ENCODE results near the gene FILIP1. TPM values are rescaled to one million over a fixed set of nuclear protein-coding genes. Genes with fewer than 3 reads are reported as not detected.

The FILIP1 gene
- total and polyA plus RNA-seq, 2 of the 4 experiments (the other 2 are of a cell fraction) = under 0.01 to 0.03 TPM

GRCh38 chr6:75344021-75344420 lies 149.6 kb downstream of the FILIP1 start:
- in situ Hi-C loops (cut with MboI; ENCODE audit: low sequenced_read_pairs) = no loop called here
- BruUV-seq (replicated peaks) = no TSS peak

More at GRCh38 chr6:75344021-75344420, 149.6 kb downstream of the FILIP1 start:
- TF ChIP-seq MXI1 (IDR thresholded peaks at IDR 0.05; ENCODE audit: borderline replicate concordance, low read depth, low read length) (no peak), RAD21 (IDR thresholded peaks at IDR 0.05; ENCODE audit: low read length) (no peak), ELK1 (IDR thresholded peaks at IDR 0.05; ENCODE audit: borderline replicate concordance, low read depth, low read length) (no peak), CHD1 (IDR thresholded peaks at IDR 0.05; ENCODE audit: low read depth, low read length) (no peak), BHLHE40 (IDR thresholded peaks at IDR 0.05; ENCODE audit: low read depth, low read length) (no peak), CEBPB (IDR thresholded peaks at IDR 0.05; ENCODE audit: low read depth, low read length) (no peak)
- no peak overlapping the region for H4K8ac ChIP-seq (ENCODE audit: low read depth in 2 of 2, low read length in 2 of 2)
- no peak overlapping the region for H4K91ac ChIP-seq (ENCODE audit: insufficient read depth, low read depth, low read length)
- no peak overlapping the region for H3K56ac ChIP-seq (ENCODE audit: extremely low read depth, insufficient read depth, low read length)
- no peak overlapping the region for H2BK5ac ChIP-seq (ENCODE audit: low read depth, low read length, poor library complexity, severe bottlenecking)
- POLR2A ChIA-PET (ENCODE audit: unreplicated experiment) = no interaction called here
- intact Hi-C loops (cut with micrococcal nuclease) = no loop called here
- dilution Hi-C loops (cut with HindIII; ENCODE audit: low sequenced_read_pairs, unreplicated experiment) = no loop called here
- no peaks in the 10 kb centered on the region; the same call in none of the 2 replicates for H3K27me3 ChIP-seq (ENCODE audit: control insufficient read depth, insufficient read depth, low read length)
- DNase-seq (no peak), ATAC-seq (ENCODE audit: low read depth) (no peak)
- H3K23ac ChIP-seq (ENCODE audit: low read depth, low read length) = no peak overlapping the region
- no peaks in the 10 kb centered on the region for H4K20me1 ChIP-seq (ENCODE audit: insufficient read depth, low read length)
- no peak overlapping the region for H2AFZ ChIP-seq (replicated peaks; ENCODE audit: low read length, poor library complexity)
- no peak overlapping the region for H3K4me3 ChIP-seq (ENCODE audit: insufficient read depth, low read depth, low read length)
- H3K36me3 ChIP-seq (ENCODE audit: control insufficient read depth, insufficient read depth, low read length) = no peaks in the 10 kb centered on the region
- no peak overlapping the region for H3K14ac ChIP-seq (replicated peaks; ENCODE audit: low read depth, low read length)
- no peak overlapping the region for H2AK5ac ChIP-seq (ENCODE audit: low read depth, low read length)
- no peaks in the 10 kb centered on the region for H3K79me1 ChIP-seq (ENCODE audit: low read depth in 1 of 2, low read length in 2 of 2)
- H3K4ac ChIP-seq (ENCODE audit: low read depth, low read length) = no peak overlapping the region
- H3K4me2 ChIP-seq (ENCODE audit: low read depth, low read length) = no peak overlapping the region
- CTCF ChIA-PET = interaction anchor here (0.6 kb wide), 1 partner anchor 69 kb away, joined by 3 read pairs; no protein-coding TSS in a partner anchor
- no peak overlapping the region for H3K18ac ChIP-seq (ENCODE audit: low read depth, low read length)
- H2BK15ac ChIP-seq (ENCODE audit: low read depth, low read length) = no peak overlapping the region
- H4K5ac ChIP-seq (ENCODE audit: low read depth, low read length) = no peak overlapping the region
- no peak overlapping the region for H3K9ac ChIP-seq (ENCODE audit: low read depth, low read length)
- H2BK120ac ChIP-seq (ENCODE audit: low read depth, low read length) = no peak overlapping the region
- H3K9me1 ChIP-seq (ENCODE audit: insufficient read depth, low read length) = no peaks in the 10 kb centered on the region
- no peaks in the 10 kb centered on the region for H3K4me1 ChIP-seq (ENCODE audit: control insufficient read depth, insufficient read depth, low read length)
- no peak overlapping the region for H3K27ac ChIP-seq (ENCODE audit: insufficient read depth, low read length)
- no peak overlapping the region for H2BK20ac ChIP-seq (ENCODE audit: low read depth, low read length)
- H2AK9ac ChIP-seq (replicated peaks; ENCODE audit: low read depth, low read length, poor library complexity) = no peak overlapping the region
- H3K9me3 ChIP-seq (ENCODE audit: control insufficient read depth, insufficient read depth, low read length) = no peaks in the 10 kb centered on the region

All from IMR-90 (cell line).